Measurements from ENCODE around the gene DDX5. TPM values are rescaled to one million over a fixed set of nuclear protein-coding genes. Genes with fewer than 3 reads are reported as not detected.
A peak's percentile ranks its signal among the peaks of the same experiment; 100 is the strongest.

The DDX5 gene
- polyA plus RNA-seq, 2 of the 4 experiments (the other 2 are of a cell fraction) = 841 to 1,011 TPM

DNA sequence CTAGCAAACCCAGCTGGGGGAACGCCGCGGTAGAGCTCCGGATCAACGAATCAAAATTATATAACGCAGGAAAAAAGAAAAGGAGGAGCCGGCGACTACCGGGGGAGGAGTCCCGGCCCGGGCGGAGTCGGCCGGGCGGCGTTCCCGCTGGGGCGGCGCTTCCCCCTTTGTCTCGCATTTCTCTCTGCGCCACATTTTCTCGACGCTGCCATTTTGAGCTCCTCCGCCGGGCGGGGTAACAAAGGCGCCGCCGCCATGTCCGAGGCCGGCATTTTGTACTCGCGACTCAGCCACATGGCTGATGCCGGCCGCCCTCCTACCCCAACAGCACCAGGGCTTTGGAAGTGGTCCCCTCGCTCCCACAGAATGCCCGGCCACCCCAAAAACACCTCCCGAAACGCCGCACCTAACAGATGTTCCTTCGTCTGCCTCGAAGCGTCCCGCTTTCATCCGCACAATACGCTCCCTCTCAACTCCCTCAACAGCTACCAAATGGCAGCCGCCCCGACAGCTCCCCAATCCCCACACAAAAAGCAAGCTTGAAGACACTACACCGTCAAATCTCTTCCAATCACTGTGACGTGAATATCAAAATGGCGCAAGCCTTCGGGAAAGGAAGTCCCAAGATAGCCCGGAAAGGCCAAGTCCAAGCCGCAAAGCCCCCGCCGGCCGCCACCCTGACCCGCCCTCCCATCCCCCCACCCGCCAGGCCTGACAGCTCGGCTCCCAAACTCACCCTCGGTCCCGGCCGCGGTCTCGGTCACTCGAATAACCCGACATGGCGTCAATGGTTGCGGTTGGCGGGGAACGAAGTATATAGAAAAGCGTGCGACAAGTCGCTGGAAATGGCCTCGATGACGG, 519 bp downstream of the DDX5 start:
- Histone ChIP-seq H3K4me3 (peak overlapping the region; percentile 91), H3K9me3 (no peaks in the 10 kb centered on the region), H3K4me2 (peak overlapping the region; percentile 93), H3K27ac (peak overlapping the region; percentile 96 to 97), H3K4me1 (peaks cover 43% of the 10 kb centered on the region)
- WGBS (ENCODE audit: missing lambda C conversion rate) = under 1% methylated on average over 64 of the region's 76 CpGs
- ChIA-PET CTCF (interaction anchor here (0.5 to 4.9 kb wide), 15 partner anchors 8 to 144 kb away, joined by 3 to 42 read pairs (median 3); partner anchors contain the start of gene POLG2), POLR2A (interaction anchor here (0.6 to 4.2 kb wide), 40 partner anchors 8 to 662 kb away, joined by 3 to 132 read pairs (median 3); partner anchors contain the start of genes MILR1, POLG2 and SMURF2)
- ATAC-seq (peak; percentile 33 to 65), DNase-seq (ENCODE audit: low read depth in 1 of 2, low spot score in 1 of 2) (peak; percentile 64 to 84), FAIRE-seq (no peak)
- TF ChIP-seq FOSL2 (IDR thresholded peaks at IDR 0.05) (no peak), FOSL2 (CRISPR knock-in tag; IDR thresholded peaks at IDR 0.05) (0 out of 2 replicates have a peak, but pooled peaks have one; percentile 6), TP53 (CRISPR knock-in tag; IDR thresholded peaks at IDR 0.05) (peak; percentile 83), HDAC2 (IDR thresholded peaks at IDR 0.05) (no peak), HEYL (CRISPR knock-in tag; IDR thresholded peaks at IDR 0.05) (no peak), USF2 (IDR thresholded peaks at IDR 0.05) (no peak), HMGXB4 (CRISPR knock-in tag; IDR thresholded peaks at IDR 0.05; ENCODE audit: borderline replicate concordance) (0 out of 2 replicates have a peak, but pooled peaks have one; percentile 44), POLR2AphosphoS2 (conservative IDR thresholded peaks at IDR 0.05; ENCODE audit: low read length) (no peak), HOXB5 (CRISPR knock-in tag; IDR thresholded peaks at IDR 0.05) (no peak), CEBPB (IDR thresholded peaks at IDR 0.05) (no peak), POLR2A (IDR thresholded peaks at IDR 0.05; ENCODE audit: low read length) (peak; percentile 65), RCOR1 (IDR thresholded peaks at IDR 0.05; ENCODE audit: low read depth, low read length) (no peak), ZSCAN20 (CRISPR knock-in tag; IDR thresholded peaks at IDR 0.05) (no peak), NPAS2 (CRISPR knock-in tag; IDR thresholded peaks at IDR 0.05; ENCODE audit: borderline replicate concordance) (no peak), ATOH8 (CRISPR knock-in tag; IDR thresholded peaks at IDR 0.05; ENCODE audit: low read depth) (no peak), HOXA7 (CRISPR knock-in tag; IDR thresholded peaks at IDR 0.05) (peak; percentile 78; the same call in 1 of the 2 replicates), KDM1A (IDR thresholded peaks at IDR 0.05; ENCODE audit: low read depth) (no peak), REST (IDR thresholded peaks at IDR 0.05) (peak; percentile 20; the same call in 1 of the 2 replicates), JUNB (IDR thresholded peaks at IDR 0.05) (no peak), PBX3 (IDR thresholded peaks at IDR 0.05) (0 out of 2 replicates have a peak, but pooled peaks have one; percentile 44), CBX2 (IDR thresholded peaks at IDR 0.05; ENCODE audit: borderline replicate concordance, low read depth) (no peak), PHF8 (IDR thresholded peaks at IDR 0.05; ENCODE audit: borderline replicate concordance, low read depth) (peak; percentile 90; the same call in 1 of the 2 replicates), EHF (CRISPR knock-in tag; IDR thresholded peaks at IDR 0.05) (no peak), FOSB (CRISPR knock-in tag; IDR thresholded peaks at IDR 0.05) (peak; percentile 85), CHD2 (IDR thresholded peaks at IDR 0.05; ENCODE audit: low read length, partially characterized antibody) (no peak), BHLHE40 (IDR thresholded peaks at IDR 0.05; ENCODE audit: low read depth, low read length) (no peak), MYC (IDR thresholded peaks at IDR 0.05; ENCODE audit: borderline replicate concordance, low read length) (peak; percentile 66; the same call in 1 of the 2 replicates), FOXS1 (CRISPR knock-in tag; IDR thresholded peaks at IDR 0.05) (no peak), JUN (IDR thresholded peaks at IDR 0.05) (no peak; a peak in 1 of 5 replicates)
- TF ChIP-seq, protein P1, sequence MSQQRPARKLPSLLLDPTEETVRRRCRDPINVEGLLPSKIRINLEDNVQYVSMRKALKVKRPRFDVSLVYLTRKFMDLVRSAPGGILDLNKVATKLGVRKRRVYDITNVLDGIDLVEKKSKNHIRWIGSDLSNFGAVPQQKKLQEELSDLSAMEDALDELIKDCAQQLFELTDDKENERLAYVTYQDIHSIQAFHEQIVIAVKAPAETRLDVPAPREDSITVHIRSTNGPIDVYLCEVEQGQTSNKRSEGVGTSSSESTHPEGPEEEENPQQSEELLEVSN (IDR thresholded peaks at IDR 0.05; ENCODE audit: borderline replicate concordance, low read depth) = no peak
- TF ChIP-seq, protein P2, sequence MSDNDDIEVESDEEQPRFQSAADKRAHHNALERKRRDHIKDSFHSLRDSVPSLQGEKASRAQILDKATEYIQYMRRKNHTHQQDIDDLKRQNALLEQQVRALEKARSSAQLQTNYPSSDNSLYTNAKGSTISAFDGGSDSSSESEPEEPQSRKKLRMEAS (IDR thresholded peaks at IDR 0.05) = peak; percentile 87

All from A549 (cell line).